22Rv1 (cell line): ENCODE data around the gene GDF9.

Experiments
- H3K27ac ChIP-seq: fragments of 450-650 bp; 2 replicates; pipeline ENCODE4 v1.5.1; 2017
- ZFX ChIP-seq: fragments of 450-650 bp; IDR thresholded peaks from 2 replicates; pipeline ENCODE4 v1.6.1; 2017; ENCODE audit warnings: antibody characterized with exemption, borderline replicate concordance
- TF ChIP-seq, protein P1 (sequence below): fragments of 450-650 bp; IDR thresholded peaks from 2 replicates; pipeline ENCODE4 v1.5.1; 2017; ENCODE audit warnings: mild to moderate bottlenecking

The GDF9 gene

GRCh38 chr5:132849347-132849746 lies 16.9 kb downstream of the GDF9 start:
- H3K27ac ChIP-seq, result no peak overlapping the region
- no peak for TF ChIP-seq ZFX
- TF ChIP-seq, protein P1, sequence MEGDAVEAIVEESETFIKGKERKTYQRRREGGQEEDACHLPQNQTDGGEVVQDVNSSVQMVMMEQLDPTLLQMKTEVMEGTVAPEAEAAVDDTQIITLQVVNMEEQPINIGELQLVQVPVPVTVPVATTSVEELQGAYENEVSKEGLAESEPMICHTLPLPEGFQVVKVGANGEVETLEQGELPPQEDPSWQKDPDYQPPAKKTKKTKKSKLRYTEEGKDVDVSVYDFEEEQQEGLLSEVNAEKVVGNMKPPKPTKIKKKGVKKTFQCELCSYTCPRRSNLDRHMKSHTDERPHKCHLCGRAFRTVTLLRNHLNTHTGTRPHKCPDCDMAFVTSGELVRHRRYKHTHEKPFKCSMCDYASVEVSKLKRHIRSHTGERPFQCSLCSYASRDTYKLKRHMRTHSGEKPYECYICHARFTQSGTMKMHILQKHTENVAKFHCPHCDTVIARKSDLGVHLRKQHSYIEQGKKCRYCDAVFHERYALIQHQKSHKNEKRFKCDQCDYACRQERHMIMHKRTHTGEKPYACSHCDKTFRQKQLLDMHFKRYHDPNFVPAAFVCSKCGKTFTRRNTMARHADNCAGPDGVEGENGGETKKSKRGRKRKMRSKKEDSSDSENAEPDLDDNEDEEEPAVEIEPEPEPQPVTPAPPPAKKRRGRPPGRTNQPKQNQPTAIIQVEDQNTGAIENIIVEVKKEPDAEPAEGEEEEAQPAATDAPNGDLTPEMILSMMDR, result no peak

GRCh38 chr5:132848270-132848669 lies 18.0 kb downstream of the GDF9 start:
- H3K27ac ChIP-seq, result no peak overlapping the region
- TF ChIP-seq, protein P1, result no peak
- TF ChIP-seq ZFX, result no peak

GRCh38 chr5:132841305-132841704 lies 25.0 kb downstream of the GDF9 start:
- no peak overlapping the region for H3K27ac ChIP-seq
- no peak for TF ChIP-seq ZFX

- TF ChIP-seq ZFX, result no peak
- H3K27ac ChIP-seq, result no peak overlapping the region
These were observed 25.4 kb downstream of the GDF9 start for GRCh38 chr5:132840896-132841295.

GRCh38 chr5:132840313-132840712 lies 26.0 kb downstream of the GDF9 start:
- H3K27ac ChIP-seq, result no peak overlapping the region
- TF ChIP-seq, protein P1, result no peak
- no peak for TF ChIP-seq ZFX

DNA sequence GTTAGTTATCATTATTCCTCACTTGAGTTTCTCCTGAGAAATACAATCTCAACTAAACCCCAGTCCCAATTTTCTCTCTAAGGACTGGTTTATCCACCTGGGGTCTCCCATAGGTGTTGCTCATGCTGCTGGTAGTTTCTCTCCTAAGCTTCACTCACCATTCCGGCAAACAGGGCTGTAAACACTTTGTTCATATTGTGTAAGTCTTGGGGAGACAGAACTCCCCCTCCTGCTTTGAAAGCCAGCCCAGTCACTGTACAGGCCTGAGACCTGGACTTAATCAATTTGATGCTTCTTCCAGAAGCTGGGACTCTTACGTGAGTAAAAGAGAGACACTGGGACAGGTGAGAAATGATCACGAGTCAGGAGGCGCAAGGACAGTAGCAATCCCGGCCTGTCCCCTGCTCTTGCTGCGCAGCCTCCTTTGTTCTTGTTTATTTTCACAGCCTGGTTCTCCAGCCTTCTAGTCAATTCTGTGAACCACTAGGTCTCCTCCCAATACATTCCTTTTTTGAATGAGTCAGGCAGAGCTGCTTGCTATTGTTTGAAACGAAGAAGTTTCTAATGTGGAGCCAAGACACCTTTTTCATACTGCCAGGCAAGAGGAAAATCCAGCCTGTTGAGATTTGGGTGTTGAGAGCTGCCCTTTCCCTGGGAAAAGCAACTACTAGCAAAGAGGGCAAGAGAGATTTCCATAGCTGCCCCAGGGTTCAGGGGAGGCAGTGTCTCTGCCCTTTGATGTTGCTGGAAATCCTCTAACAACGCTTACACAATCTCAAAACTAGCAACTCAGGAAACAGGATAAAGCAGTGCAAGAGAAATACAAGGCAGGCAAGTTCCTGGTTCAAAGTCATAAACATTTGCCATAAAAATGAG lies 26.6 kb downstream of the GDF9 start:
- TF ChIP-seq, protein P1, result no peak
- no peak overlapping the region for H3K27ac ChIP-seq

- H3K27ac ChIP-seq, result no peak overlapping the region
- no peak for TF ChIP-seq ZFX
- TF ChIP-seq, protein P1, result no peak
These were observed 27.6 kb downstream of the GDF9 start for GRCh38 chr5:132838516-132839282.

- TF ChIP-seq ZFX, result no peak
- TF ChIP-seq, protein P1, result no peak
- H3K27ac ChIP-seq, result no peak overlapping the region
These were observed 28.4 kb downstream of the GDF9 start for GRCh38 chr5:132837868-132838267.
